RWPE2 (cell line): ENCODE measurements around the gene STK4.

Experiments
- ATAC-seq: fragments of 200-7000 bp; cut with Tn5 transposase; 3 replicates; pipeline ENCODE4 v1.9.1; 2021; ENCODE audit warnings: low read depth
- DNase-seq: peaks from one replicate; pipeline ENCODE4 v3.0.0-alpha.2; 2020; ENCODE audit warnings: low spot score
- H3K27ac ChIP-seq: fragments of 450-650 bp; 2 replicates; pipeline ENCODE4 v1.5.1; 2017; ENCODE audit warnings: mild to moderate bottlenecking; ENCODE audit not compliant: poor library complexity, severe bottlenecking
- H3K27me3 ChIP-seq: fragments of 250-450 bp; sonication (Bioruptor Pico); 2 replicates; pipeline ENCODE4 v1.5.1; 2021; ENCODE audit warnings: mild to moderate bottlenecking, moderate library complexity; ENCODE audit not compliant: insufficient read depth, poor library complexity, severe bottlenecking
- H3K36me3 ChIP-seq: fragments of 250-450 bp; sonication (Bioruptor Pico); 2 replicates; pipeline ENCODE4 v1.5.1; 2020; ENCODE audit warnings: low read depth, mild to moderate bottlenecking, moderate library complexity
- H3K4me1 ChIP-seq: fragments of 250-450 bp; sonication (Bioruptor Pico); 2 replicates; pipeline ENCODE4 v1.5.1; 2021; ENCODE audit warnings: mild to moderate bottlenecking, moderate library complexity; ENCODE audit not compliant: insufficient read depth, poor library complexity, severe bottlenecking
- H3K4me3 ChIP-seq: fragments of 250-450 bp; sonication (Bioruptor Pico); 2 replicates; pipeline ENCODE4 v1.5.1; 2021; ENCODE audit warnings: mild to moderate bottlenecking, moderate library complexity; ENCODE audit not compliant: severe bottlenecking
- H3K9me3 ChIP-seq: fragments of 250-450 bp; sonication (Bioruptor Pico); 2 replicates; pipeline ENCODE4 v1.5.1; 2021; ENCODE audit warnings: mild to moderate bottlenecking, moderate library complexity; ENCODE audit not compliant: severe bottlenecking
- TF ChIP-seq, protein P1 (sequence below): fragments of 450-650 bp; IDR thresholded peaks from one replicate; pipeline ENCODE4 v1.5.1; 2017; ENCODE audit warnings: mild to moderate bottlenecking, moderate library complexity; ENCODE audit not compliant: poor library complexity, severe bottlenecking

The STK4 gene

GRCh38 chr20:45066372-45066771 lies 100.1 kb downstream of the STK4 start:
- Histone ChIP-seq H3K27ac (peak overlapping the region; percentile 69), H3K4me1 (peaks cover 50% of the 10 kb centered on the region), H3K9me3 (no peaks in the 10 kb centered on the region), H3K27me3 (no peaks in the 10 kb centered on the region), H3K4me3 (no peak overlapping the region), H3K36me3 (peaks cover 26% of the 10 kb centered on the region)
- DNase-seq (no peak), ATAC-seq (no peak)
- TF ChIP-seq, protein P1, sequence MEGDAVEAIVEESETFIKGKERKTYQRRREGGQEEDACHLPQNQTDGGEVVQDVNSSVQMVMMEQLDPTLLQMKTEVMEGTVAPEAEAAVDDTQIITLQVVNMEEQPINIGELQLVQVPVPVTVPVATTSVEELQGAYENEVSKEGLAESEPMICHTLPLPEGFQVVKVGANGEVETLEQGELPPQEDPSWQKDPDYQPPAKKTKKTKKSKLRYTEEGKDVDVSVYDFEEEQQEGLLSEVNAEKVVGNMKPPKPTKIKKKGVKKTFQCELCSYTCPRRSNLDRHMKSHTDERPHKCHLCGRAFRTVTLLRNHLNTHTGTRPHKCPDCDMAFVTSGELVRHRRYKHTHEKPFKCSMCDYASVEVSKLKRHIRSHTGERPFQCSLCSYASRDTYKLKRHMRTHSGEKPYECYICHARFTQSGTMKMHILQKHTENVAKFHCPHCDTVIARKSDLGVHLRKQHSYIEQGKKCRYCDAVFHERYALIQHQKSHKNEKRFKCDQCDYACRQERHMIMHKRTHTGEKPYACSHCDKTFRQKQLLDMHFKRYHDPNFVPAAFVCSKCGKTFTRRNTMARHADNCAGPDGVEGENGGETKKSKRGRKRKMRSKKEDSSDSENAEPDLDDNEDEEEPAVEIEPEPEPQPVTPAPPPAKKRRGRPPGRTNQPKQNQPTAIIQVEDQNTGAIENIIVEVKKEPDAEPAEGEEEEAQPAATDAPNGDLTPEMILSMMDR, result no peak

GRCh38 chr20:45067087-45067486 lies 100.8 kb downstream of the STK4 start:
- Histone ChIP-seq H3K36me3 (peaks cover 26% of the 10 kb centered on the region), H3K4me3 (no peak overlapping the region), H3K27ac (peak overlapping the region; percentile 69), H3K9me3 (no peaks in the 10 kb centered on the region), H3K27me3 (no peaks in the 10 kb centered on the region), H3K4me1 (peaks cover 50% of the 10 kb centered on the region)
- TF ChIP-seq, protein P1, result no peak
- DNase-seq (no peak), ATAC-seq (peak; percentile 6; the same call in 1 of the 3 replicates)

DNA sequence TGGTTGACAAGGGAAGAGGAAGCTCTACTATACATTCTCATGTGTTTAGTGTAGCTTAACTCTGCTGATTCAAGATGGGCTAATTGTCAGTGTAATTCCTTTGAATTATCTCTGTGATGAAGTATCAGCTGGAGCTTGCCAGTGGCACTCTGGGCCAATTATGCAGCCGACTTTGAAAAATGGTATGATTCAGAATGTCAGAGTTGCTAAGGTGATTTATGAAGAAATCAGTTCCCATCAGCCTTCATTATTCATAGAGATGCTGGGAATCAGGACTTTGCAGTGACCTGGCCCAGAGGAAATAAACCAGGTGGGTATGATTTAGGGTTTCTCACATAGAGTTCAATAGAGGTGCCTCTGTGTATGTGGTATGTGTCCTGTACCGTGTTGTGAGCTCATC lies 101.2 kb downstream of the STK4 start:
- peak; percentile 69 for ATAC-seq
- no peak for DNase-seq
- H3K4me3 ChIP-seq, result no peak overlapping the region
- peak overlapping the region; percentile 69 for H3K27ac ChIP-seq
- TF ChIP-seq, protein P1, result no peak
- H3K36me3 ChIP-seq, result peaks cover 28% of the 10 kb centered on the region
- H3K27me3 ChIP-seq, result no peaks in the 10 kb centered on the region
- H3K4me1 ChIP-seq, result peaks cover 47% of the 10 kb centered on the region
- H3K9me3 ChIP-seq, result no peaks in the 10 kb centered on the region

GRCh38 chr20:45069261-45069660 lies 102.9 kb downstream of the STK4 start:
- H3K4me3 ChIP-seq, result no peak overlapping the region
- H3K4me1 ChIP-seq, result peaks cover 43% of the 10 kb centered on the region
- peaks cover 31% of the 10 kb centered on the region for H3K36me3 ChIP-seq
- H3K27me3 ChIP-seq, result no peaks in the 10 kb centered on the region
- H3K9me3 ChIP-seq, result no peaks in the 10 kb centered on the region
- no peak for ATAC-seq
- no peak for DNase-seq
- H3K27ac ChIP-seq, result peak overlapping the region; percentile 69
- TF ChIP-seq, protein P1, result no peak

GRCh38 chr20:45070932-45071632 lies 104.8 kb downstream of the STK4 start:
- ATAC-seq (peak; percentile 81), DNase-seq (no peak)
- no peak overlapping the region for H3K4me3 ChIP-seq
- H3K36me3 ChIP-seq, result peaks cover 36% of the 10 kb centered on the region
- TF ChIP-seq, protein P1, result no peak
- peaks cover 34% of the 10 kb centered on the region for H3K4me1 ChIP-seq
- H3K27ac ChIP-seq, result peak overlapping the region; percentile 61
- no peaks in the 10 kb centered on the region for H3K9me3 ChIP-seq
- H3K27me3 ChIP-seq, result no peaks in the 10 kb centered on the region
